Measurements from ENCODE around the gene INMT. TPM values are rescaled to one million over a fixed set of nuclear protein-coding genes. Genes with fewer than 3 reads are reported as not detected.

Gene INMT
- total and polyA plus RNA-seq, 10 of the 15 experiments (the other 5 are each of a cell fraction or from before 2014, with no cell fraction given), result 0.03 to 0.20 (median 0.10) TPM; not detected in 7

DNA sequence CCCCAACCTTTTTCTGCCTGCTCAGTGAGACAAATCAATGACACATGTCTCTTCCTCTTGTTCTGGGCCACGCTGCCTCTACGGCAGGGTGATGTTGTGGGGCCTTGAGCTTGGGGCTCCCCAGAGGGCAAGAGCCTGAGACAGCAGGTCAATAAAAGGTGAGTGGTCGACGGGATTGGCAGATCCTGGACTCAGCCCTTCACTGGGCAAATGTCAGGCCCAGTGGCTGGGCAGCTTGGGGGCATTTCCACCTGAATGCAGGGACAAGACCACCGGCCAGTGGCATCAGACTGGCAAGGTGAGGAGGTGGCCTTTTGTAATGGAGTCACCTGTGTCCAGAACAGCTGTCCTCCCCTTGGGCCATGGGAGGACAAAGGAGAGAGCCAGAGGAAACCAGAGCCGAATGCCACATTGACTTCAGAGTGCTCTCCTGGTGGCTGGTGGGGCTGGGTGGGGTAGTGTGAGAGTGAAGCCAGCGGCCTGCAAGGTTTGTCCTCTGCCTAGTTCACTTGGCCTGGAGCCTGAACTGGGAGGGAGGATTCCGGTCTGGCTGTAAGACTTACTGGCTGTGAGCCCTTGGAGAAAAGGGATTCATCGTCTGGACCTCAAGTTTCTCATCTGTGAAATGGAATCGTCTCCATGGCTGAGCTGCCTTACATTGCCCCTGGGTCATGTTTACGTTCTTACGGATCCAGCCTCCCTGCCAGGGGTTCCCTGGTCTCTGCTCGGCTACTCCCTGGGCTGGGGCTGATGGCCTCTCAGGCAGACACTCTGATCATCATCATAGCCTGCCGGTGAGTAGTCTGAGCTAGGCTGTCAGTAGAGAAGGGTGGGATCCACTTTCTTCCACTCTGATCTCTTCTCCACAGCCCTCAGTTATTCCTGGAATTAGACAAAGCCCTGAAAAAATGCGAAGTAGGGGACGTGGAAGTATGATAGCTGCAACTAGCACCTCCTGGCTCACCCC is 44.3 kb upstream of the INMT start:
- Histone ChIP-seq H3K9ac (ENCODE audit: control insufficient read depth, insufficient read depth, low read length) (no peak overlapping the region), H3K79me2 (ENCODE audit: control insufficient read depth, insufficient read depth, low read length) (no peaks in the 10 kb centered on the region), H3K4me3 (no peak overlapping the region), H3K27me3 (replicated peaks in 1 of 2; ENCODE audit: control insufficient read depth in 2 of 2, insufficient read depth in 2 of 2, low read length in 1 of 2) (no peaks in the 10 kb centered on the region; a peak in 3 of 4 replicates), H3K27ac (ENCODE audit: control insufficient read depth, insufficient read depth) (no peak overlapping the region), H2AFZ (ENCODE audit: control insufficient read depth, low read depth, low read length) (no peak overlapping the region), H4K20me1 (ENCODE audit: control insufficient read depth, insufficient read depth) (no peaks in the 10 kb centered on the region), H3K4me1 (ENCODE audit: control insufficient read depth, insufficient read depth, low read length) (no peaks in the 10 kb centered on the region), H3K9me3 (replicated peaks; ENCODE audit: control insufficient read depth, insufficient read depth, low read length) (no peaks in the 10 kb centered on the region), H3K36me3 (ENCODE audit: control insufficient read depth in 2 of 2, insufficient read depth in 2 of 2, low read length in 1 of 2) (no peaks in the 10 kb centered on the region), H3K4me2 (ENCODE audit: control insufficient read depth, insufficient read depth) (no peak overlapping the region)
- ATAC-seq (no peak), DNase-seq (ENCODE audit: low read depth, low spot score) (no peak), FAIRE-seq (no peak)
- in situ Hi-C loops (cut with MboI) (no loop called here), intact Hi-C loops (cut with micrococcal nuclease; ENCODE audit: unreplicated experiment) (no loop called here)
- CTCF ChIA-PET, result interaction anchor here (0.9 kb wide), 1 partner anchor 158 kb away, joined by 4 read pairs; no protein-coding TSS in a partner anchor
- BruUV-seq (replicated peaks), result no TSS peak
- RAD21 ChIA-PET (ENCODE audit: unreplicated experiment), result no interaction called here
- WGBS (ENCODE audit: insufficient coverage, insufficient replicate concordance, low lambda C conversion rate, missing lambda C conversion rate), result 27% methylated on average over 16 of the region's 16 CpGs
- SMC1A ChIA-PET (ENCODE audit: uncharacterized antibody, unreplicated experiment), result no interaction called here
- POLR2A ChIA-PET, result interaction anchor here (0.7 kb wide), 1 partner anchor 32 kb away, joined by 3 read pairs; no protein-coding TSS in a partner anchor
- TF ChIP-seq SP1 (IDR thresholded peaks at IDR 0.05; ENCODE audit: low read depth, low read length) (no peak), ZBED1 (IDR thresholded peaks at IDR 0.05; ENCODE audit: borderline replicate concordance) (no peak), MXI1 (IDR thresholded peaks at IDR 0.05; ENCODE audit: low read depth, low read length) (no peak), SUZ12 (IDR thresholded peaks at IDR 0.05; ENCODE audit: unreplicated experiment) (no peak), SMAD5 (IDR thresholded peaks at IDR 0.05; ENCODE audit: low read depth) (no peak), CEBPB (IDR thresholded peaks at IDR 0.05; ENCODE audit: borderline replicate concordance in 1 of 2, low read depth in 2 of 2, low read length in 2 of 2) (no peak), CHD4 (IDR thresholded peaks at IDR 0.05) (no peak), MYB (IDR thresholded peaks at IDR 0.05; ENCODE audit: borderline replicate concordance, low read depth, low read length) (no peak), STAT1 (conservative IDR thresholded peaks at IDR 0.05) (no peak), TBL1XR1 (IDR thresholded peaks at IDR 0.05; ENCODE audit: low read depth, low read length) (no peak)
- TF ChIP-seq, protein P1, sequence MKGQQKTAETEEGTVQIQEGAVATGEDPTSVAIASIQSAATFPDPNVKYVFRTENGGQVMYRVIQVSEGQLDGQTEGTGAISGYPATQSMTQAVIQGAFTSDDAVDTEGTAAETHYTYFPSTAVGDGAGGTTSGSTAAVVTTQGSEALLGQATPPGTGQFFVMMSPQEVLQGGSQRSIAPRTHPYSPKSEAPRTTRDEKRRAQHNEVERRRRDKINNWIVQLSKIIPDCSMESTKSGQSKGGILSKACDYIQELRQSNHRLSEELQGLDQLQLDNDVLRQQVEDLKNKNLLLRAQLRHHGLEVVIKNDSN (IDR thresholded peaks at IDR 0.05; ENCODE audit: borderline replicate concordance, extremely low read length, insufficient read depth, low read depth, low read length), result no peak
- TF ChIP-seq, protein P2, sequence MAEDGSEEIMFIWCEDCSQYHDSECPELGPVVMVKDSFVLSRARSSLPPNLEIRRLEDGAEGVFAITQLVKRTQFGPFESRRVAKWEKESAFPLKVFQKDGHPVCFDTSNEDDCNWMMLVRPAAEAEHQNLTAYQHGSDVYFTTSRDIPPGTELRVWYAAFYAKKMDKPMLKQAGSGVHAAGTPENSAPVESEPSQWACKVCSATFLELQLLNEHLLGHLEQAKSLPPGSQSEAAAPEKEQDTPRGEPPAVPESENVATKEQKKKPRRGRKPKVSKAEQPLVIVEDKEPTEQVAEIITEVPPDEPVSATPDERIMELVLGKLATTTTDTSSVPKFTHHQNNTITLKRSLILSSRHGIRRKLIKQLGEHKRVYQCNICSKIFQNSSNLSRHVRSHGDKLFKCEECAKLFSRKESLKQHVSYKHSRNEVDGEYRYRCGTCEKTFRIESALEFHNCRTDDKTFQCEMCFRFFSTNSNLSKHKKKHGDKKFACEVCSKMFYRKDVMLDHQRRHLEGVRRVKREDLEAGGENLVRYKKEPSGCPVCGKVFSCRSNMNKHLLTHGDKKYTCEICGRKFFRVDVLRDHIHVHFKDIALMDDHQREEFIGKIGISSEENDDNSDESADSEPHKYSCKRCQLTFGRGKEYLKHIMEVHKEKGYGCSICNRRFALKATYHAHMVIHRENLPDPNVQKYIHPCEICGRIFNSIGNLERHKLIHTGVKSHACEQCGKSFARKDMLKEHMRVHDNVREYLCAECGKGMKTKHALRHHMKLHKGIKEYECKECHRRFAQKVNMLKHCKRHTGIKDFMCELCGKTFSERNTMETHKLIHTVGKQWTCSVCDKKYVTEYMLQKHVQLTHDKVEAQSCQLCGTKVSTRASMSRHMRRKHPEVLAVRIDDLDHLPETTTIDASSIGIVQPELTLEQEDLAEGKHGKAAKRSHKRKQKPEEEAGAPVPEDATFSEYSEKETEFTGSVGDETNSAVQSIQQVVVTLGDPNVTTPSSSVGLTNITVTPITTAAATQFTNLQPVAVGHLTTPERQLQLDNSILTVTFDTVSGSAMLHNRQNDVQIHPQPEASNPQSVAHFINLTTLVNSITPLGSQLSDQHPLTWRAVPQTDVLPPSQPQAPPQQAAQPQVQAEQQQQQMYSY (CRISPR knock-in tag; IDR thresholded peaks at IDR 0.05), result no peak
- TF ChIP-seq, protein P3, sequence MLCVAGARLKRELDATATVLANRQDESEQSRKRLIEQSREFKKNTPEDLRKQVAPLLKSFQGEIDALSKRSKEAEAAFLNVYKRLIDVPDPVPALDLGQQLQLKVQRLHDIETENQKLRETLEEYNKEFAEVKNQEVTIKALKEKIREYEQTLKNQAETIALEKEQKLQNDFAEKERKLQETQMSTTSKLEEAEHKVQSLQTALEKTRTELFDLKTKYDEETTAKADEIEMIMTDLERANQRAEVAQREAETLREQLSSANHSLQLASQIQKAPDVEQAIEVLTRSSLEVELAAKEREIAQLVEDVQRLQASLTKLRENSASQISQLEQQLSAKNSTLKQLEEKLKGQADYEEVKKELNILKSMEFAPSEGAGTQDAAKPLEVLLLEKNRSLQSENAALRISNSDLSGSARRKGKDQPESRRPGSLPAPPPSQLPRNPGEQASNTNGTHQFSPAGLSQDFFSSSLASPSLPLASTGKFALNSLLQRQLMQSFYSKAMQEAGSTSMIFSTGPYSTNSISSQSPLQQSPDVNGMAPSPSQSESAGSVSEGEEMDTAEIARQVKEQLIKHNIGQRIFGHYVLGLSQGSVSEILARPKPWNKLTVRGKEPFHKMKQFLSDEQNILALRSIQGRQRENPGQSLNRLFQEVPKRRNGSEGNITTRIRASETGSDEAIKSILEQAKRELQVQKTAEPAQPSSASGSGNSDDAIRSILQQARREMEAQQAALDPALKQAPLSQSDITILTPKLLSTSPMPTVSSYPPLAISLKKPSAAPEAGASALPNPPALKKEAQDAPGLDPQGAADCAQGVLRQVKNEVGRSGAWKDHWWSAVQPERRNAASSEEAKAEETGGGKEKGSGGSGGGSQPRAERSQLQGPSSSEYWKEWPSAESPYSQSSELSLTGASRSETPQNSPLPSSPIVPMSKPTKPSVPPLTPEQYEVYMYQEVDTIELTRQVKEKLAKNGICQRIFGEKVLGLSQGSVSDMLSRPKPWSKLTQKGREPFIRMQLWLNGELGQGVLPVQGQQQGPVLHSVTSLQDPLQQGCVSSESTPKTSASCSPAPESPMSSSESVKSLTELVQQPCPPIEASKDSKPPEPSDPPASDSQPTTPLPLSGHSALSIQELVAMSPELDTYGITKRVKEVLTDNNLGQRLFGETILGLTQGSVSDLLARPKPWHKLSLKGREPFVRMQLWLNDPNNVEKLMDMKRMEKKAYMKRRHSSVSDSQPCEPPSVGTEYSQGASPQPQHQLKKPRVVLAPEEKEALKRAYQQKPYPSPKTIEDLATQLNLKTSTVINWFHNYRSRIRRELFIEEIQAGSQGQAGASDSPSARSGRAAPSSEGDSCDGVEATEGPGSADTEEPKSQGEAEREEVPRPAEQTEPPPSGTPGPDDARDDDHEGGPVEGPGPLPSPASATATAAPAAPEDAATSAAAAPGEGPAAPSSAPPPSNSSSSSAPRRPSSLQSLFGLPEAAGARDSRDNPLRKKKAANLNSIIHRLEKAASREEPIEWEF (IDR thresholded peaks at IDR 0.05; ENCODE audit: insufficient replicate concordance, low read depth, low read length), result no peak
